Nephron progenitor cell (in vitro differentiated cells): ENCODE measurements around the gene PDE4D.

Experiments
- DNase-seq: peaks from one replicate; pipeline ENCODE4 v3.0.0; 2021
- H3K27ac Mint-ChIP-seq: 2 replicates; pipeline ENCODE4 v1.8.0; 2021; ENCODE audit warnings: mild to moderate bottlenecking, moderate library complexity, mixed read lengths
- H3K27me3 Mint-ChIP-seq: 2 replicates; pipeline ENCODE4 v1.8.0; 2021; ENCODE audit warnings: mild to moderate bottlenecking, low read depth, mixed read lengths; ENCODE audit not compliant: poor library complexity
- H3K36me3 Mint-ChIP-seq: 2 replicates; pipeline ENCODE4 v1.8.0; 2021; ENCODE audit warnings: low read depth, mixed read lengths
- H3K4me1 Mint-ChIP-seq: 2 replicates; pipeline ENCODE4 v1.8.0; 2021; ENCODE audit warnings: mixed read lengths
- H3K4me3 Mint-ChIP-seq: 2 replicates; pipeline ENCODE4 v1.8.0; 2021; ENCODE audit warnings: mild to moderate bottlenecking, moderate library complexity, mixed read lengths
- H3K9me3 Mint-ChIP-seq: 2 replicates; pipeline ENCODE4 v1.8.0; 2021; ENCODE audit warnings: mild to moderate bottlenecking, moderate library complexity, mixed read lengths
- TF ChIP-seq, protein P1 (sequence below): fragments of 200-600 bp; sonication (generic); IDR thresholded peaks from 2 replicates; pipeline ENCODE4 v1.5.0; 2021; ENCODE audit warnings: antibody characterized with exemption

The PDE4D gene

DNA sequence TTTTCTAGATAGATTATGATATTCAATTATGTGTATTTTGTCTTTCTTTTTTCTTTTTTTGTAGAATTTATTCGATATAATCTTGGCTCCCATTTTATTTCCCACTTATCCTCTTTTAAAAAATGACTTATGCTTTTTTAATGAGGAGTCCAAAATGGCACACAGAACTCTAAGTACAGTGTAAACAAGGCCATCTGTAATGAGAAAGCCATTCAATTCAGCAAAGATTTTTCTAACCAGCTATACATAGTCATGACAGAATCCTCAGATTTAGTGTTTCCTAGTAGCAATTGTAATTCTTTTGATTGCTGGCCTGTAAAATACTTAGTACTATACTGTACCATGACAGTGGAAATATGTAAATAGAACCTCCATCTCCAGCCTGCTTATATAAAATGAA lies 659.3 kb downstream of the PDE4D start:
- H3K27me3 Mint-ChIP-seq: no peaks in the 10 kb centered on the region
- H3K4me1 Mint-ChIP-seq: peaks cover 12% of the 10 kb centered on the region
- TF ChIP-seq, protein P1, sequence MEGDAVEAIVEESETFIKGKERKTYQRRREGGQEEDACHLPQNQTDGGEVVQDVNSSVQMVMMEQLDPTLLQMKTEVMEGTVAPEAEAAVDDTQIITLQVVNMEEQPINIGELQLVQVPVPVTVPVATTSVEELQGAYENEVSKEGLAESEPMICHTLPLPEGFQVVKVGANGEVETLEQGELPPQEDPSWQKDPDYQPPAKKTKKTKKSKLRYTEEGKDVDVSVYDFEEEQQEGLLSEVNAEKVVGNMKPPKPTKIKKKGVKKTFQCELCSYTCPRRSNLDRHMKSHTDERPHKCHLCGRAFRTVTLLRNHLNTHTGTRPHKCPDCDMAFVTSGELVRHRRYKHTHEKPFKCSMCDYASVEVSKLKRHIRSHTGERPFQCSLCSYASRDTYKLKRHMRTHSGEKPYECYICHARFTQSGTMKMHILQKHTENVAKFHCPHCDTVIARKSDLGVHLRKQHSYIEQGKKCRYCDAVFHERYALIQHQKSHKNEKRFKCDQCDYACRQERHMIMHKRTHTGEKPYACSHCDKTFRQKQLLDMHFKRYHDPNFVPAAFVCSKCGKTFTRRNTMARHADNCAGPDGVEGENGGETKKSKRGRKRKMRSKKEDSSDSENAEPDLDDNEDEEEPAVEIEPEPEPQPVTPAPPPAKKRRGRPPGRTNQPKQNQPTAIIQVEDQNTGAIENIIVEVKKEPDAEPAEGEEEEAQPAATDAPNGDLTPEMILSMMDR: no peak
- no peaks in the 10 kb centered on the region for H3K9me3 Mint-ChIP-seq
- no peak for DNase-seq
- H3K4me3 Mint-ChIP-seq: no peak overlapping the region
- H3K27ac Mint-ChIP-seq: no peak overlapping the region
- no peaks in the 10 kb centered on the region for H3K36me3 Mint-ChIP-seq

- H3K4me1 Mint-ChIP-seq: peaks cover under 1% of the 10 kb centered on the region
- no peak overlapping the region for H3K4me3 Mint-ChIP-seq
- H3K27me3 Mint-ChIP-seq: no peaks in the 10 kb centered on the region
- TF ChIP-seq, protein P1: no peak
- H3K36me3 Mint-ChIP-seq: no peaks in the 10 kb centered on the region
- no peak for DNase-seq
- H3K27ac Mint-ChIP-seq: no peak overlapping the region
- H3K9me3 Mint-ChIP-seq: no peaks in the 10 kb centered on the region
Measured at GRCh38 chr5:59231221-59231931, 662.1 kb downstream of the PDE4D start.

GRCh38 chr5:59222687-59223511 lies 670.6 kb downstream of the PDE4D start:
- no peak overlapping the region for H3K4me3 Mint-ChIP-seq

DNA sequence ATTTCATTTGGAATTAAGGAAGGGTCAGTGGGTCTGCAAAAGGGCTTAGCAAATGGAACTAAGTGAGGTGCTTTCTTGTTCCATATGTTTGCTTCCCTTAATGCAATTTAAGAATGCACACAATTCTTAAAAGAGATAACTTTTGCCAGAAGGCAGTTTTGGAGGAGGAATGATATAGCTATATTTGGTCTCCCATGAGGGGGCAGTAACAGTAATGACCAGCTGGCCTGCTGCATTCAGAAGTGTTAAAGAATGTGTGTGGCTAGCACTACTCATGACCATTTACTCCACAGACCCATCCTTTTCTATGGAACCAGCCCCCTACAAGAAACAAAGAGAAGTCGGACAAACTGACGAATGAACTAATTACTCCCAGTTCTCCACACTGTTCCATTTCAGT lies 671.8 kb downstream of the PDE4D start:
- Mint-ChIP-seq H3K4me1 (peaks cover 23% of the 10 kb centered on the region), H3K27ac (no peak overlapping the region), H3K4me3 (no peak overlapping the region), H3K36me3 (peaks cover 16% of the 10 kb centered on the region), H3K9me3 (peaks cover 20% of the 10 kb centered on the region), H3K27me3 (no peaks in the 10 kb centered on the region)
- TF ChIP-seq, protein P1: no peak
- DNase-seq: no peak

More at GRCh38 chr5:59222687-59223511, 670.6 kb downstream of the PDE4D start:
- peaks cover 20% of the 10 kb centered on the region for H3K9me3 Mint-ChIP-seq
- TF ChIP-seq, protein P1: no peak
- H3K27me3 Mint-ChIP-seq: no peaks in the 10 kb centered on the region
- H3K27ac Mint-ChIP-seq: no peak overlapping the region
- H3K4me1 Mint-ChIP-seq: peaks cover 23% of the 10 kb centered on the region
- DNase-seq: no peak
- peaks cover 16% of the 10 kb centered on the region for H3K36me3 Mint-ChIP-seq

GRCh38 chr5:59218424-59219045 lies 675.0 kb downstream of the PDE4D start:
- H3K27ac Mint-ChIP-seq: no peak overlapping the region
- no peaks in the 10 kb centered on the region for H3K9me3 Mint-ChIP-seq
- peaks cover 14% of the 10 kb centered on the region for H3K36me3 Mint-ChIP-seq
- TF ChIP-seq, protein P1: peak; percentile 53
- no peak for DNase-seq
- peaks cover 23% of the 10 kb centered on the region for H3K4me1 Mint-ChIP-seq
- no peaks in the 10 kb centered on the region for H3K27me3 Mint-ChIP-seq
- H3K4me3 Mint-ChIP-seq: no peak overlapping the region
